Esophagus muscularis mucosa (tissue), 4 donors: ENCODE results near the gene THTPA.

Experiments used
- EP300 ChIP-seq: sonication (generic); formaldehyde crosslinking; IDR thresholded peaks from one replicate; pipeline ENCODE4 v1.6.1; 2017; ENCODE audit warnings: antibody characterized with exemption
- POLR2A ChIP-seq: fragments of 450-650 bp; IDR thresholded peaks from one replicate; pipeline ENCODE4 v1.6.1; 2017; ENCODE audit warnings: antibody characterized with exemption, moderate library complexity, mild to moderate bottlenecking, low read depth
- TF ChIP-seq, protein P1 (sequence below), 3 experiments: fragments of 200-600 bp in 2 of 3; fragments of 450-650 bp in 1 of 3; sonication (generic) in 2 of 3; IDR thresholded peaks; one replicate each; pipeline ENCODE4 v1.5.1; 2017 to 2019; ENCODE audit warnings: antibody characterized with exemption in 3 of 3, mild to moderate bottlenecking in 2 of 3, moderate library complexity in 1 of 3

DNA sequence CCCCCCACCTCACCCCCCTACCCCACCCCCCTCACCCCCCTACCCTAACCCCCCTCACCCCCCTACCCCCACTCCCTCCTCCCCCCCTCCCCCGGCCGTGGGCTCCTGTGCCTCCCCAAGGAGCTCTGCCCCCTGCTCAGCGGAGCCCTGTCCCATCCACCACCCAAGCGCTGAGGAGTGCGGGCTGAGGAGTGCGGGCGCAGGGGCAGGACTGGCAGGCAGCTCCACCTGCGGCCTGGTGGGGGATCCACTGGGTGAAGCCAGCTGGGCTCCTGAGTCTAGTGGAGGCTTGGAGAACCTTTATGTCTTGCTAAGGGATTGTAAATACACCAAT lies 24.8 kb downstream of the THTPA start:
- TF ChIP-seq, protein P1, sequence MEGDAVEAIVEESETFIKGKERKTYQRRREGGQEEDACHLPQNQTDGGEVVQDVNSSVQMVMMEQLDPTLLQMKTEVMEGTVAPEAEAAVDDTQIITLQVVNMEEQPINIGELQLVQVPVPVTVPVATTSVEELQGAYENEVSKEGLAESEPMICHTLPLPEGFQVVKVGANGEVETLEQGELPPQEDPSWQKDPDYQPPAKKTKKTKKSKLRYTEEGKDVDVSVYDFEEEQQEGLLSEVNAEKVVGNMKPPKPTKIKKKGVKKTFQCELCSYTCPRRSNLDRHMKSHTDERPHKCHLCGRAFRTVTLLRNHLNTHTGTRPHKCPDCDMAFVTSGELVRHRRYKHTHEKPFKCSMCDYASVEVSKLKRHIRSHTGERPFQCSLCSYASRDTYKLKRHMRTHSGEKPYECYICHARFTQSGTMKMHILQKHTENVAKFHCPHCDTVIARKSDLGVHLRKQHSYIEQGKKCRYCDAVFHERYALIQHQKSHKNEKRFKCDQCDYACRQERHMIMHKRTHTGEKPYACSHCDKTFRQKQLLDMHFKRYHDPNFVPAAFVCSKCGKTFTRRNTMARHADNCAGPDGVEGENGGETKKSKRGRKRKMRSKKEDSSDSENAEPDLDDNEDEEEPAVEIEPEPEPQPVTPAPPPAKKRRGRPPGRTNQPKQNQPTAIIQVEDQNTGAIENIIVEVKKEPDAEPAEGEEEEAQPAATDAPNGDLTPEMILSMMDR (IDR thresholded peaks at IDR 0.05), result no peak
- TF ChIP-seq POLR2A (no peak), EP300 (no peak)
